Measurements from ENCODE around the gene CCDC85C.

DNA sequence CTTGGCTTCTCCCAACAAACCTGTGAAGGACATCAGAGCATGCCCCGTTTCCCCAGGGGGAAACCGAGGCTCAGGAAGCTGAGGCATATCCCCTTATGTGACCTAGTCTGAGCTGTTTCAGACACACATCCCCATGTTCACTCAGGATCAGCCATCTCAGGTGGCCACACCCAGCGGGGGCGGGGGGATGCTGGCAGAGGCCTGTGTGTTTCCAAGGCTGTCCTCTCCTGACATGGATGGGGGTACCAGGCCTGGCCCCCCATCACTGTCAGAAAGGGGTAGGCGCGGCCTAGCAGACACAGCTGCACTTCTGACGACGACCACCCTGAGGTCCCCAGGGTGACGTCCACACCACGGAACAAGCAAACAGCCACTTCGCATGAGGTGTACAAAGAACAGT lies 22.1 kb downstream of the CCDC85C start:
- TF ChIP-seq, protein P1, sequence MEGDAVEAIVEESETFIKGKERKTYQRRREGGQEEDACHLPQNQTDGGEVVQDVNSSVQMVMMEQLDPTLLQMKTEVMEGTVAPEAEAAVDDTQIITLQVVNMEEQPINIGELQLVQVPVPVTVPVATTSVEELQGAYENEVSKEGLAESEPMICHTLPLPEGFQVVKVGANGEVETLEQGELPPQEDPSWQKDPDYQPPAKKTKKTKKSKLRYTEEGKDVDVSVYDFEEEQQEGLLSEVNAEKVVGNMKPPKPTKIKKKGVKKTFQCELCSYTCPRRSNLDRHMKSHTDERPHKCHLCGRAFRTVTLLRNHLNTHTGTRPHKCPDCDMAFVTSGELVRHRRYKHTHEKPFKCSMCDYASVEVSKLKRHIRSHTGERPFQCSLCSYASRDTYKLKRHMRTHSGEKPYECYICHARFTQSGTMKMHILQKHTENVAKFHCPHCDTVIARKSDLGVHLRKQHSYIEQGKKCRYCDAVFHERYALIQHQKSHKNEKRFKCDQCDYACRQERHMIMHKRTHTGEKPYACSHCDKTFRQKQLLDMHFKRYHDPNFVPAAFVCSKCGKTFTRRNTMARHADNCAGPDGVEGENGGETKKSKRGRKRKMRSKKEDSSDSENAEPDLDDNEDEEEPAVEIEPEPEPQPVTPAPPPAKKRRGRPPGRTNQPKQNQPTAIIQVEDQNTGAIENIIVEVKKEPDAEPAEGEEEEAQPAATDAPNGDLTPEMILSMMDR (conservative IDR thresholded peaks at IDR 0.05; ENCODE audit: low read depth in 2 of 2) = no peak
- TF ChIP-seq POLR2AphosphoS5 (IDR thresholded peaks at IDR 0.05; ENCODE audit: low read depth) = no peak
